HG03196 (cell line): ENCODE data around the gene MTCL1.

Source experiments
- ATAC-seq: cut with Tn5 transposase; IDR thresholded peaks from one replicate; pipeline ENCODE4 v1.9.1; 2021; ENCODE audit not compliant: unreplicated experiment

MTCL1 gene

GRCh38 chr18:8826971-8827370 is 121.6 kb downstream of the MTCL1 start:
- ATAC-seq: no peak

GRCh38 chr18:8828300-8828699 is 122.9 kb downstream of the MTCL1 start:
- no peak for ATAC-seq

- no peak for ATAC-seq
Measured at GRCh38 chr18:8828798-8829197, 123.4 kb downstream of the MTCL1 start.

- no peak for ATAC-seq
Measured at GRCh38 chr18:8830067-8831060, 125.0 kb downstream of the MTCL1 start.

- ATAC-seq: no peak
Measured at GRCh38 chr18:8831112-8831511, 125.8 kb downstream of the MTCL1 start.

GRCh38 chr18:8831531-8831930 is 126.2 kb downstream of the MTCL1 start:
- ATAC-seq: no peak

- no peak for ATAC-seq
Measured at GRCh38 chr18:8833480-8833879, 128.1 kb downstream of the MTCL1 start.

GRCh38 chr18:8834881-8835280 is 129.5 kb downstream of the MTCL1 start:
- no peak for ATAC-seq

- ATAC-seq: no peak
Measured at GRCh38 chr18:8835521-8835953, 130.2 kb downstream of the MTCL1 start.

GRCh38 chr18:8839281-8839680 is 133.9 kb downstream of the MTCL1 start:
- no peak for ATAC-seq

- ATAC-seq: no peak
Measured at GRCh38 chr18:8841781-8842485, 136.6 kb downstream of the MTCL1 start.

- ATAC-seq: no peak
Measured at GRCh38 chr18:8842506-8842905, 137.2 kb downstream of the MTCL1 start.

- ATAC-seq: no peak
Measured at GRCh38 chr18:8843005-8843404, 137.6 kb downstream of the MTCL1 start.

- ATAC-seq: no peak
Measured at GRCh38 chr18:8844721-8845148, 139.4 kb downstream of the MTCL1 start.

GRCh38 chr18:8845506-8845905 is 140.2 kb downstream of the MTCL1 start:
- ATAC-seq: no peak

GRCh38 chr18:8847066-8847755 is 141.9 kb downstream of the MTCL1 start:
- ATAC-seq: no peak

- ATAC-seq: no peak
Measured at GRCh38 chr18:8847900-8848299, 142.5 kb downstream of the MTCL1 start.

- ATAC-seq: no peak
Measured at GRCh38 chr18:8848541-8848940, 143.2 kb downstream of the MTCL1 start.

GRCh38 chr18:8849696-8850095 is 144.3 kb downstream of the MTCL1 start:
- no peak for ATAC-seq

- ATAC-seq: no peak
Measured at GRCh38 chr18:8851659-8852058, 146.3 kb downstream of the MTCL1 start.

GRCh38 chr18:8854550-8854949 is 149.2 kb downstream of the MTCL1 start:
- ATAC-seq: no peak
